CD4-positive, alpha-beta T cell treated with Interferon alpha-2 for 1 hour (primary cell): ENCODE data around the gene PPP1R12B.
"Not testable (repeated sequence)": the region's sequence is repeated elsewhere in the genome, so short reads cannot be mapped to it uniquely, and the experiment has no call there.

Experiments used
- DNase-seq, 2 donors: peaks; one replicate each; pipeline ENCODE4 v3.0.0-alpha.2; 2020 to 2022

The PPP1R12B gene

DNA sequence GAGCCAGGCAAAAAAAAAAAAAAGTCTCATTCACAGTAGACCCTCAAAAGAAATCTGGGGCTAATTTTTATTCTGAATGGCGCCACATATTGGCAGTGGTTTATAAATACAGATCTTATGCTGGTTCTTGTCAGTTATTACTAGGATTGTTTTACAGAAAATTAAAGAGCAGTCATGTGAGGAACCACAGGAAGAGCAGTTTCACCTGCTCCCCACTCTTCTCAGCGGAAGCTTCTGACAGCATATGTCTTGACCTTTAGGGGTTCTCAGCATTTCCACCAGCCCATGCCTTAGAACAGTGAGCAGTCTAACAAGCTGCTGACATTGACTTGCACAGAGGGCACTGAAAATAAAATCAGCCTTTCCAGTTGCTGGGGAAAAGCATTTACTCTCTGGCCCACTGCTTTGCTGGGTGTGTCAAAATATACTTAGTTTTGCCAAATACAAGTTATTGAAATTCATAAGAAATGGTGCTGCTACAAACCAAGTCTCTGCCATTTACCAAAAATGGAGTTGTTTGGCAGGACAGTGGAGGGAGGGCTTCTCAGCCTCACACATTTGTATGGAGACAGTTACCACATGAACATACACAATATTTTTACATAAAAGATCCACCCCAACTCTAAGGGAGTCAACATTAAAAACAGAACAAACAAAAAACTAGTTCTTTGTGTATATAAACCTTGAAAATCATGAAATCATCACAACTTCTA, 217.5 kb downstream of the PPP1R12B start:
- DNase-seq: no peak

DNA sequence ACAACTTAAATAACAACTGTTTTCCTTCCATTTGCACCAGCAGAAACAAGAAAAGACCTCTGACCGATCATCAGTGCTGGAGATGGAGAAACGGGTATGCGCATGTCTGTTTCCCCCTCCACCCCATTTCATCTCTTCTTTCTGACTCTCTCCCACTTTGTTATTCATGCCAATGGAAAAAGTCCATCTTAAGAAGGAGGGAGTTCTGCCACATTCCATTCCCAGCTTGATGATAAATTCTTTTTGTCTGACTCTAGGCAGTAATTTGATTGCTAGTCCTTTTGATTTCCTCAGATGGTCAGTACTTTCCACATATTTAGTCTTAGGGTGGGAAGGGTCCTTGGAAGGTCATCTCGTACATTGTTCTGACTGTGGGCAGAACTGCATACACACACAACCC, 219.2 kb downstream of the PPP1R12B start:
- DNase-seq: no peak

DNA sequence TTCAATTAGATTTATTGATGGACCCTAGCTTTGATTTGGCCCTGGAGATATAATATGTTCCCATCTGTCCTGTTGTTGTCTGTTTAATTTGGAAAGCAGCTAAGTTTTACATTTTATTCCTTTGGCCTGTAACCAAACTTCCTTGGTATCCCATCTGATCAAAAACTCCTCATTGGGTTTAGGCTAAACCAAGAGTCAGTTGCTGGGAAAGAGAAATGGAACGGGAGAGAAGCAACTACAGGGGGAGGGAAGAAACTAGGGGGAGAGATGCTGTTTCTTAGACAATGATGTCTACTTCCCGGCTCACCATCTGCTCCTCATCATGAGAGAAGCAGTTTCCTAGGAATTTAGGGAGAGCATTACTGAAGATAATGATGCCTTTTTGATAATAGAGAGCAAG, 219.9 kb downstream of the PPP1R12B start:
- DNase-seq: no peak

DNA sequence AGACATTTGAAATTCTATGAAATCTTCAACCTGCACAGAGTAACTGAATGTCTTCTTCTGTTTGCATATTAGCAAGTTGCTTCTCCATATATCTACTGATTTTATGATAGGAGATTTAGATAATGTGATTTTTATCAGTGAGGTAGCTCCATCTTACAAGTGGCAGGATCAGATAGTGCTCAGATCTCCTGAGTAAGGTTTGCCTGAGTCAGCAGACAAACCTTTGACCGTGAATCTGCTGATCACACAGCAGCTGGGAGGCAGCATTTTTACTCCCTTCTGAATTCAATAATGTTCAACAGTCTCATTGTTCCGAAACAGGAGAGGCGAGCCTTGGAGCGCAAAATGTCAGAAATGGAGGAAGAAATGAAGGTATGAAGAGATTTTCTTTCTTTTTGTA, 220.3 kb downstream of the PPP1R12B start:
- no peak for DNase-seq

DNA sequence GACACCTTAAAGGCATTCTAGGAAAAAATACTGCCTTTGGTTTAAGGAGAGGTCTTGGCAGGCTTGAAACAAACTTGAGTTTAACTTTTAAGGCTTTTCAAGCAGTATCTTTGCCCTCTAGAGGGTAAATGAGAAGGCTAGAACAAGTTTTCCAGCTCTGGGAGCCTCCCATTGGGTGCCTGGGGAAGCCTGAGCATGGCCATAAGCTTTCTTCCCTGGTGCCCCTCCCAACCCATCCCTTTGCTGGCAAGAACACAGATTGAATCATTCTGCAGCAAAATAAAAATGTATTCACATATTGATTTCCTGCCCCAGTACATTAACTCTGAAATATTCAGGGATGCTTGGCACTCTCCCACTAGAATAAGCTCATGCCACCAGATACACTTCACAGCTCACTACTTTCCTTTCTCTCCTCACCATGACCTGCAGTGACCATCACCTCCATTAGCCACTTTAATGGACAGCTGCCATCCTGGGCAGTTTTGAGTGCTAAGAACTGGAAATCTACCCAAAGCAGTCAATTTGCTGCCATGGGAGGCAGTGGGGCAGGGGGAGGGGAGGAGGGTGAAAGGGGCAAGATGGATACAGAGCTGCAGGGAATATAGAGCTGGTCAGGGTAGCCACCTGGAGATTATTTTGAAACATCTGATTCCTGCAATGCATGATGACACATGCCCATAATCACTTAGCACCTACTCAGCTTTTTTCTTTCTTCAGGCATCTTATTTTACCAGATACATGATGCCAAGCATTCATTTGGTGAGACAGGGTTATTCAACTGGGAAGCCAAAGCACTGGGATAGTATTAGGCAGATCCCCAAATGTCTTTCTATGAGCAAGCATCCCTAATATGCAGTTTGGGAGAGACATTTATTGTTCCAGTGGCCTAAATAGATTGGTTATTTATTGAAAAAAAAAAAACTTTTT, 221.2 kb downstream of the PPP1R12B start:
- DNase-seq: no peak

DNA sequence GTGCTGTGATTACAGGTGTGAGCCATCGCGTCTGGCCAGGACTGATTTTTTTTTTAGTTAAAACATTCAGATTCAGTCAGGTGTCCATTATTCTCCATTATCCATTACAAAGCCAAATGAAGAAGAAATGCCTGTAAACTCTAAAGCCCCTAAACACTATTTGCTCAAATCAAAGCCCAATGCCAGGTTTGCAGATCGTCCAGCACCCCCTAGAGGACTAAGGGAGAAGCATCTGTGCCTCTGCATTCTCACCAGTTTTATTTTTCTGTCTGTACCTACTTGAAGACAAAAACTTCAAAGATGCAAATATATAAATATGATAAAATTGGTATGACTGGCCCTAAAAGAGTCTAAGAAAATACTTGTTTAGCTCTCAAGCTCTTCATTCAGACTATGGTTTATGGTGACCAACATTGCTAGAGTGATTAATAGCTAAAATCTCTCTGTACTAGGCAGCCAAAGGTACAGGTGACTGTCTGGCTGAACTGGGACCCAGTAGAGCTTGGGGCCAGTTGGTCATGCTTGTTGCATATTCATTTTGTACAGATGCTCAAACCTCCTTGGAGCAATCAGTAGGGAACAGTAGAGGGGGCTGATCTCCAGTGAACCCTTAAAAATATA, 223.3 kb downstream of the PPP1R12B start:
- peak in 1 of 2 donors; percentile 34 for DNase-seq

DNA sequence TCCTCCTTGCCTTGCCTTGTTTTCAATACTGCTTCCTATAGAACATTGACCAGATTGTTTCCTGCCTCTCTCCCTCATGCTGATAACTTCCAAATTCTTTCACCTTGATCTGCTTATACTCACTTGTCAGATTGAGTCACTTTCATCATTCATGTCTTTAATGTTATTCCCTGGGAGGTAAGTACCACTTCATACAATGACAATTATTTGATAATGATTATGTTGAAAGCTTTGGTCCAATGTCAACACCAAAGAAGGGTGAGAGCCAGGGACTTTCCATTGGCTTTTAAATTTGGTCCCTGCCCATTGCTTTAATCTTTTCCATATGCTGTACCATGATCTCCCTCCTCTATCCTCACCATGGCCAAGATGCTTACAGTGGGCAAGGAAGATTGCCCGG, 224.4 kb downstream of the PPP1R12B start:
- DNase-seq: no peak

DNA sequence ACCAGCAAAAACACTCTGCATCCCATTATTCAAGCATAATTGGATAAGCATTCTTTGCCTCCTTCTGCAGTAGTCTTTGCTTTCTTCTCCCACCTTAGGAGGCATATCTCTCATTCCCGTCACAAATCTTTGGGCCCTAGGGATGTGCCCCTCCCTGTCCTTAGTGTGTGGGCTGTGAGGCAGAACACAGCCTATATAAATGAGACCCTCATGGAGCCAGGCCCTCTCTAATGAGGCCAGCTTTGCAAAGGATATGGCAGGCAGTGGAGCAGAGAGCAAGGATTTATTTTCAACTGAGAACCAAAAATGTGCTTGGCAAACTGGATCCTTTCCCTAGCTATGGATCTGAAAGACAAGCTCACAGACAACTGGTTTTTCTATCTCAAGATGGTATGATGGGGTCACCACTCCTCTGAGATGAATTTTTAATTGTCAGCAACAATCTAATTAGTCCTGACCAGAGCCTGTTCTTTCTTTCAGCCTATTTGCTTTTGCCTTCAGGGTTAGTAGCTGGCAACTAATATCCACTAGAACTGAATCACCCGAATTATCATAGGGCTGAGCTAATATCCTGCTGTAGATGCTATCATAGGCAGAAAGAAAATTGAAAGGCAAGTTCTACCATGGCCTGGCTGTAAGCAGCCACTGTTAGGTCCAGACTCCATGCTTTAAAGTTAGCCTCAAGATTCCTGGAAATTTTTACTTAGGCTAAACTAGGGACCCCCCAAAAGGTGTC, 227.6 kb downstream of the PPP1R12B start:
- DNase-seq: no peak

DNA sequence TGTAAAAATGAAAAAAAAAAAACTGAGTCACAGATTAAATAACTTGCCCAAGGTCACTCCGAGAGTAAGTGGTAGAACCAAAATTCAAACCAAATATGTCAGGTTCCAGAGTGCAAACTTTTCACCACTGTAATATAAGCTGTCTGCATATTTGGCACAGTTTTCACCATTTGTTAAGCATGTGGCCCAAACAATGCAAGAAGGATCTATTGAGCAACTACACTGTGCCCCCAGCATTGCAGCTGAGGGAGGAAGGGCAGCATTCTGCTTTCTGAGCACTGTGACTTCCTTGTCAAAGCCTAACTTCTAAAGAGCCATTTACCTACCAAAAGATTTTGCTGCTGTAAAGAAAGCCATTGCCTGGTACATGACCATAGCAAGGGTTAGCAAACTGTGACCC, 228.3 kb downstream of the PPP1R12B start:
- DNase-seq: no peak

DNA sequence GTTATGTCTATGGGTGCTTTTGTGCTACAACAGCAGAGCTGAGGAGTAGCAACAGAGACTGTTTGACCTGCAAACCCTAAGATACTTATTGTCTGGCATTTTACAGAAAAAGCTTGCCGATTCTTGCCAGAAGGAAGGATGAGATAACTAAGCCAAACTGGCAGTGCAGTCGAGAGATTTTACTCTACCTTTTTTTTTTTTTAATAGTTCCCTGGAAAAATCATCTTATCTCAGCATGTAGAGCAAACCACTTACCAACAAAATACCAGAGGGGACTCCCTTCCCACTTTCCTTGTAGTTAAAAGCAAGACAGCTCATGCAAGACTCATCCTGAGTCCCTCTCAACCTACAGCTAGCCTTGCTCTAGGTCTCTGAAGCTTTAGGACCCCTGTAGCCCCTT, 228.9 kb downstream of the PPP1R12B start:
- no peak for DNase-seq

DNA sequence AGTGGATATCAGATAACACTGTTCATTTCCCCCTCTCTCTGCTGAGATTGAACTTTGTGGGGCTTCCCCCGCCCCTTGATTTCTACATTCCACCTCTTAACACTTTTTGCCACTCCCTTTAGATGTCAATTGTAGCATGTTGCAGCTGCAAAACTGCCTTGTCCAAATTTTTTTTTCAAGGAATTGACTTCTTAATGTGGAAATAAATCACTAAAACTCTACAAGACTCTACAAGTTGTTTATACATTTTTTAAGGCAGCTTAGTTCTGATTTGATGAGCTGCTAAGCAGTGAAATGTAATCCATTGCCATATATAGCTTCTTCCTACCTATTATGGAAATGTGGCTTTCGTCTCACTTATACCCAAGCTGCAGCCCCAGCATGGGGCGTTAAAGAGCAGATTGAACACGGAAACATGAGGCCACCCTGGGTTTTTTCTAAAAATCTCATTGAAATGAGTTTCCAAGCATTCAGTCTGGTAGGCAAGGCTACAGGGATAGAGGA, 229.6 kb downstream of the PPP1R12B start:
- DNase-seq: no peak

DNA sequence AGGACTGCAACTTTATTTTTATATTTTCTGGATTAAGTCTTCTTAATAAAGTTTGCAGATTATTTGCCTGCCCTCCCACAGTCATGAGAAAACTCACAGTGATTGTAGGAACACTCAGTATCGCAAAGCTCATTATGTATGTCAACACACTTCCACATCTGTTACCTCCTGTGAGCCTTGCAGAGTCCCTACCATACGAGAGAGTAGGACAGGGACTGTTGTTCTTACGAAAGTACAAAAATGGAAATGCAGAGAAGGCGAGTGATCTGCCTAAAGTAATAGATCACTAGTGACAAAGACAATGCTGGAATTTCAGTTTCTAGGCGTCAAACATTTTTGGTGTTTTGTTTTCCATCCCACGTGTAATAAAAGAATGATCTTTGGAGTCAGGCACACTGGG, 230.1 kb downstream of the PPP1R12B start:
- DNase-seq: no peak

DNA sequence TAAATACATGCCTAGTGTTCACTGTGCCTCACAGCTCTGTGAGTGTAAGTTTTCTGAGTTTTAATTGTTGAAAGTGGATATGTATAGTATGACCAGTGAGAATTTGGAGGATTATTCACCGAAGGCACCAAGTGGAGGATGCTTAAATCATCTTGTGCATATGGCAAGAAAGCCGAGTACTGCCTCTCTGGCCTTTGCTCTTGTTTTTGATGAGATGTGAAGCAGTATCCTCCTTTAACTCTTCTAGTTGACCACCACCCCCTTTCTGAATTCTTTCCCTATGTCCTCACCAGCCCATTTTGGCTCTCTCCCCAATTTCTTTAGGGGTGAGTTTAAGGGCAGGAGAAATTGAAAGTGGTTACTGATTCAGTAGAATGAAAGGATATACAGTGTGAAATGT, 231.3 kb downstream of the PPP1R12B start:
- no peak for DNase-seq

DNA sequence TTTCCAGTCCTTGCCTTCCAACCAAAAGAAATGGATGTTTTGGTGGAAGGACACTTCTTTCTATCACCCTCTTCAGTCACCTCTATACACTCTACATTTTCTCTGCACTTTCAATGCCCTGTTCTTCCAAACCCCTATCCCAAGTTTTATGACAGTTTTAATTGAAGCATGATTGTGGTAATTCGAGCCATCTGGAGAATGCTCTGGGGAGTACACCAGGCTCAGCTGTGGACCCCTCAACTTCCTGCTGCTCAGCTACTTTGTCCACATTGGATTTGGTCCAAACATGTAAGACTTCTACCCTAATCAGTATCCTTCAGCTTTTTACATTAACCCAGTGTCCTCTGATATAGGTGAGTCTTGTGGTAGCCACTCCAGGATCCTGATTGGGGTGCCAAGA, 232.1 kb downstream of the PPP1R12B start:
- DNase-seq: no peak

DNA sequence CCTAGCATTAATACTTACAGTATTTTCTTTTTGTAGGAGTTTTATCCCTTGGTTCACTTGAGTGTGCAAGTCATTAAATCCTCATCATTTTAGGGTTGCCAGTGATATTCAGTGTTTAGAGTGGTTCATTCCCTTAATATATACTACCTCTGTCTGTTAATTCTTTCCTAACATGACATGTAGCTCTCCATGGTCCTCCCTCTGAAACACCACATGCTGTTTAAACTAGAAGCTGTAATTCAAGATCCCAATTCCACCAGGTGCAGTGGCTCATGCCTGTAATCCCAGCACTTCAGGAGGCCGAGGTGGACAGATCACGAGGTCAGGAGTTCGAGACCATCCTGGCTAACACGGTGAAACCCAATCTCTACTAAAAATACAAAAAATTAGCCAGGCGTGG, 233.9 kb downstream of the PPP1R12B start:
- DNase-seq: not testable (repeated sequence)

DNA sequence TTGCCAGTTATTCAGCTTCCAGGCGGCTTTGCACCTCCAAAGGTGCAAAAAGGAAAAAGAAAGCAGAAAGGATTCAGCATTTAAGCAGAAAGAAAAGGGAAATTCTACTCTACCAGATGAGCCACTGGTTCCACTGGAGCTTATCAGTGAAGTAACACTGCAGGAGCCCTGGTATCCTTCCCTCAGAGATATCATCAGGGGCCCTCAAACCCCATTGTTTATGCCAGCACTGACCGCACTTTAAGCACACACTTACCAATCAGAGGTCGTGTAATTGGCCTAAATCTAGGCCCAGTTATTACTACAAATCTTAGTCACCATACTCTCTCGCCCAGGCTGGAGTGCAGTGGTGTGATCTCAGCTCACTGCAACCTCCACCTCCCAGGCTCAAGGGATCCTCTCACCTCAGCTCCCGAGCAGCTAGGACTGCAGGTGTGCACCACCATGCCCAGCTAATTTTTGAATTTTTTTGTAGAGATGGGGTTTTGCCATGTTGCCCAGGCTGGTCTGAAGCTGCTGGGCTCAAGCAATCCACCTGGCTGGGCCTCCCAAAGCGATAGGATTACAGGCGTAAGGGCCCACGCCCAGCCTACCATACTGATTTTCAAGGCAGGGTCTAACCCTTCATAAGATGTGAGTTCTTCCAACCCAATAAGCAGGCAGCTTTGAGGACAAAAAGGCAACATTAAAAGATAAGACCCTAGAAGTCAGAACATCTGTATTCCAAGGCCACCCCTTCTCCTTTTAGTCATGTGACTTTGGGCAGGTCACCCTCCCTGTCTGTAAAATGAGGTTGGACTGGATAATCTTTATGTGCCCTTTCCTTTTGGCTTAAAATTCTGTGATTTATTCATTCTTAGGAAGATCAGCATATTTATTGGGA, 236.4 kb downstream of the PPP1R12B start:
- DNase-seq: no peak

DNA sequence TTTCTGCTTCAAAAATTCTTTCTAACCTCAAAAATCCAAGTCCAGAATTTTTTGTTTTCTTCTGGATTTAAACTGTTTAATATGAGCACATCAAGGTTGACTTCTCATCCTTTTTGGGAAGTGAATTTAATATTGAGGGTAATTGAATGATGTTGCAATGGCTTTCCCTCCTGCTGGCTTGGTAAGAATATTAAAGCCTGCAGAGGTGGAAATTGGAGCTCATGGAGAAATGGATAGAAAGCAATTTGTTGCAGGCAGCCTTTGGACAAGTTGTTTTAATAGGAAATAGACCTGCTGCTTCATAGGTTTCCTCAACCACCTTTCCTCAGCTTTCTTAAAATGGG, 237.1 kb downstream of the PPP1R12B start:
- no peak for DNase-seq

DNA sequence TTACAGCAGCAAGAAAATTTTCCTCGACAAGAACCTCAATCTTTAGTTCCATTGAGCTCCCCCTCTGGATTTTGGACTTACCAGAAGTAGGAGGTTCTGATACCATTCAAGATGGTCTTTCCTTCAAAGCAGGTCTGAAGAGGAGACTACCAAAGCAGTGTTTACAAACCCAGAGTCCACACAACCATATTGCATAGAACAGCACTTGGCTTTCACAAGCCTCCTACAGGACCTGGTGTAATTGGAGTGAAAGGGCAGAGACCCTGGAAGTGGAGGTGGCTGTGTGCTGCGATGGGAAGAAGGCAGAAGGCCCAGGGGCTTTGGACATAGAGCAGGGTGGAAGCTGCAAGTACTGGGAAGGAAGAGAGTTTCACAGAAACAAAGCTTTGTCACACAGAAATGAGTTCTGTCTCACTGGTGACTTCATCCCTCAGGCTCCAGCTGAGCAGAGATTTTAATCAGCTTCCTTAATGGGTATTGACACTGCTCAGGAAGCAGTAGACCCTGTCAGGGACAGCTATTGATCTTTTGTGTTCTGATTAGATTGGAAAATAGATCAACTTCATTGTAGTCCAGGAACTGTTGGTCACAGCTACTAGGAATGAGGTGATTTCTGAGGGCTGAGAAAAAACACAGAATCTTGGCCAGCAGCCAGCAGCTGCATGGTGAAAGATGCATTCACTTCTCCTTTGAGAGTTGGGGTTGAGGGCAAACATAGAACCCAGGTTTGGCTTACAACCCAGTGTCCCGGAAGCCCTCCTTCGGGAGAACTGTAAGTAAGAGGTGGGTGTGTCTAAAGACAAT, 237.7 kb downstream of the PPP1R12B start:
- peak in 1 of 2 donors; percentile 5 for DNase-seq

DNA sequence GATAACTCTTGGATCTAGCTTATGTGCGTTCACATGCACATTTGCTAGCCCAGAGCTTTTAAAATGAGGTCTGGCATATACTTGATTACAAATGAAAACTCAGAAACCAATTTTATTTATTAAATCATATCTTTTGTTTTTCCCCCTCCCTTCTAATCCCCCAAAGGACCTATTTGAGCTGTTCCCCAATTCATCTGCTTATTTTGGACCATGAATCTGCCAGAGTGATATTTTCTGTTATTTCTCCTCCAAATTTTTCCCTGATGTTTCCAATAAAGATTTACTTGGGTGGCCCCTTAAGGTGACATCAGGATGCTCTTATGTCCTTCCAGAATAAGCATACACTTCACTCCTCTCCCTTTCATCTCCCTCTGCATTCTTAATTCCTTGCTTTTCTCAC, 238.4 kb downstream of the PPP1R12B start:
- no peak for DNase-seq

DNA sequence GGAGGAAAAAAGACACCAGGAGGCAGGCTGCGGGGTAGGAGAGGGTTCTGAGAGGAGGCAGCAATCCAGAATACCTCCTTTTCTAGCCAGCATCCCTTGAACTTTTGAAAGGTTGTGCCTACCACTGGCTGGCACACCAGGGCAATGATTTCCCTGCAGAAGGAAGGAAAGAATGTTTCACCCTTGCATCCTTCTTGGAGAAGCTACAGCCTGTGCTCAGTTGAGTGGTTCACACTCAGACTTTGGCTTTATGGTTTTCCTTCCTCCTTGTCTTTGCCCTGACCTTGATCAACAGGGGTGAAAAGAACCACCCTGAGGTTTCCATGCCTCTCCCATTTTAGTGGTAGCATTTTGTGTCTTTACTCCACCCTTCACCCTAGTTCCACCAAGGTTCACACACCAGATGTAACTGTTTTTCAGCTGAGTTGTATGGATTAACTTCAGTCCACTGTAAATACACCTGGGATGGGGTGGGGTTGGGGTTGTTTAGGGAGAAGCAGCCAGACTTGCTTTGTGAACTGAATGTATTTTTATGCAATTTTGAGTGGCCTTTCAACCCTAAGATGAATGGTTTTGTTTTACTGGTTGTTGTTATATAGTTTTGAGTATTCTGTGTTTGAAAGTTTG, 239.5 kb downstream of the PPP1R12B start:
- no peak for DNase-seq
